GM12891 (cell line): ENCODE results near the gene TNFAIP3.

Experiments
- POLR2A ChIP-seq: IDR thresholded peaks from 2 replicates; pipeline ENCODE4 v1.6.1; 2011; ENCODE audit warnings: low read depth, low read length, control low read depth
- POLR2AphosphoS5 ChIP-seq: IDR thresholded peaks from 2 replicates; pipeline ENCODE4 v1.6.1; 2011; ENCODE audit warnings: low read depth, low read length, control low read depth
- SPI1 ChIP-seq: IDR thresholded peaks from 2 replicates; pipeline ENCODE4 v1.6.1; 2011; ENCODE audit warnings: low read depth, low read length, control low read depth
- TAF1 ChIP-seq: IDR thresholded peaks from 2 replicates; pipeline ENCODE4 v1.6.1; 2011; ENCODE audit warnings: low read depth, low read length, control low read depth

- TF ChIP-seq TAF1, result no peak
- no peak for TF ChIP-seq POLR2AphosphoS5
- TF ChIP-seq POLR2A, result no peak
- TF ChIP-seq SPI1, result no peak
Measured at GRCh38 chr6:137911675-137912191, 44.7 kb downstream of the TNFAIP3 start.
